HepG2 (cell line): ENCODE measurements around the gene SFT2D1. TPM values are rescaled to one million over a fixed set of nuclear protein-coding genes. Genes with fewer than 3 reads are reported as not detected.

Source experiments
- ATAC-seq: fragments of 200-7000 bp; cut with Tn5 transposase; 3 replicates; pipeline ENCODE4 v1.9.1; 2020; ENCODE audit warnings: mild to moderate bottlenecking, moderate library complexity
- BruUV-seq: library from RNA; stranded (reverse); fragments of 400-500 nt; replicated peaks from 2 replicates; lab custom pipeline; 2021; lab: Mats Ljungman, UMichigan
- CTCF ChIA-PET: fragments of 300-600 bp; formaldehyde crosslinking; extraction: SDS; loops from one replicate; lab custom pipeline; 2021; ENCODE audit warnings: low total read pairs, inconsistent platforms, low intra/inter-chr PET ratio; lab: Yijun Ruan, JAX
- POLR2A ChIA-PET: fragments of 350-600 bp; sonication (Branson Sonifier 250); formaldehyde crosslinking; loops from one replicate; lab custom pipeline; 2020; ENCODE audit warnings: antibody characterized with exemption, inconsistent platforms; lab: Yijun Ruan, JAX
- DNase-seq: peaks from one replicate; pipeline ENCODE4 v3.0.0-alpha.2; 2015; ENCODE audit warnings: low spot score
- FAIRE-seq: peaks from 3 replicates; lab custom pipeline; 2011; peaks lifted over from hg19 to GRCh38; lab: Jason Lieb, UNC
- H2AFZ ChIP-seq: one replicate; pipeline ENCODE4 v1.6.1; 2011; ENCODE audit warnings: low read length, inconsistent platforms
- H3K27ac ChIP-seq: fragments of 300-600 bp; 3 replicates; pipeline ENCODE4 v1.8.0; 2011; ENCODE audit warnings: mixed run types, mild to moderate bottlenecking, mixed read lengths, low read length, inconsistent platforms; ENCODE audit not compliant: insufficient read depth; ENCODE audit errors: extremely low read length
- H3K27me3 ChIP-seq, 2 experiments: fragments of 200-600 bp in 1 of 2; 2 replicates in 1 of 2; 3 replicates in 1 of 2; pipeline versions ENCODE4 v1.6.0 to v1.8.0; 2011; ENCODE audit warnings: low read length in 2 of 2, mild to moderate bottlenecking in 2 of 2, moderate library complexity in 2 of 2, inconsistent platforms in 1 of 2; ENCODE audit not compliant: insufficient read depth in 2 of 2, control insufficient read depth in 1 of 2
- H3K36me3 ChIP-seq, 2 experiments: fragments of 200-600 bp in 1 of 2; replicated peaks in 1 of 2; 2 replicates in 1 of 2; 3 replicates in 1 of 2; pipeline versions ENCODE4 v1.5.1 to v1.8.0; 2011; ENCODE audit warnings: low read length in 2 of 2, inconsistent platforms in 1 of 2; ENCODE audit not compliant: insufficient read depth in 2 of 2, control insufficient read depth in 1 of 2
- H3K4me1 ChIP-seq: 2 replicates; pipeline ENCODE4 v1.5.1; 2012; ENCODE audit warnings: low read length, inconsistent platforms; ENCODE audit not compliant: insufficient read depth
- H3K4me2 ChIP-seq: 2 replicates; pipeline ENCODE4 v1.6.0; 2011; ENCODE audit warnings: low read depth, low read length, inconsistent platforms
- H3K4me3 ChIP-seq, 3 experiments: fragments of 200-600 bp in 1 of 3; sonication (generic), shearing (Covaris generic) in 1 of 3; replicated peaks in 1 of 3; 2 replicates each; pipeline ENCODE4 v1.5.1; 2011 to 2016; ENCODE audit warnings: low read length in 3 of 3, inconsistent platforms in 2 of 3, low read depth in 2 of 3, mild to moderate bottlenecking in 2 of 3, control low read depth in 1 of 3, mixed read lengths in 1 of 3; ENCODE audit not compliant: insufficient read depth in 1 of 3
- H3K79me2 ChIP-seq: one replicate; pipeline ENCODE4 v1.6.1; 2011; ENCODE audit warnings: low read length, inconsistent platforms; ENCODE audit not compliant: insufficient read depth
- H3K9ac ChIP-seq: 2 replicates; pipeline ENCODE4 v1.6.0; 2011; ENCODE audit warnings: mild to moderate bottlenecking, low read depth, low read length, inconsistent platforms; ENCODE audit not compliant: insufficient read depth
- H3K9me3 ChIP-seq: 2 replicates; pipeline ENCODE4 v1.5.1; 2012; ENCODE audit warnings: mild to moderate bottlenecking, low read length
- H4K20me1 ChIP-seq: 2 replicates; pipeline ENCODE4 v1.6.0; 2011; ENCODE audit warnings: inconsistent platforms, mild to moderate bottlenecking, low read length, moderate library complexity; ENCODE audit not compliant: insufficient read depth
- MAFK ChIP-seq, 2 experiments: IDR thresholded peaks in 1 of 2; conservative IDR thresholded peaks in 1 of 2; 2 replicates each; pipeline ENCODE4 v1.6.1; 2011; ENCODE audit warnings: improper control_type of control experiment in 2 of 2, low read length in 2 of 2
- MBD4 ChIP-seq: IDR thresholded peaks from 2 replicates; pipeline ENCODE4 v1.6.1; 2012; ENCODE audit warnings: low read length, inconsistent platforms, borderline replicate concordance
- POLR2A ChIP-seq, 2 experiments: IDR thresholded peaks; 2 replicates each; pipeline ENCODE4 v1.6.1; 2011; ENCODE audit warnings: low read depth in 2 of 2, low read length in 2 of 2, mild to moderate bottlenecking in 1 of 2, moderate library complexity in 1 of 2; ENCODE audit not compliant: insufficient read depth in 1 of 2
- RARG ChIP-seq: sonication (generic); formaldehyde crosslinking; IDR thresholded peaks from 2 replicates; pipeline ENCODE4 v1.4.0; 2020; ENCODE audit warnings: low read depth, mild to moderate bottlenecking, missing genetic modification reagents
- RBFOX2 ChIP-seq: fragments of 200-400 bp; formaldehyde crosslinking; IDR thresholded peaks from 2 replicates; pipeline ENCODE4 v1.6.1; 2017; ENCODE audit warnings: low read depth, mild to moderate bottlenecking, low read length
- WGBS: methylation state at CpG from one replicate; pipeline ENCODE4 v1.1.6; 2017; ENCODE audit warnings: low lambda C conversion rate; 5-methylcytosine and 5-hydroxymethylcytosine counted together
- in situ Hi-C: cut with HindIII; loops from 2 replicates; pipeline ENCODE4 v1.10.0; 2017; ENCODE audit warnings: low pct_unique_long_range_greater_than_20kb; ENCODE audit not compliant: extremely low pct_ligation_motif_present
- intact Hi-C: fragments of 100-400 bp; cut with micrococcal nuclease; formaldehyde crosslinking; loops from one replicate; pipeline ENCODE4 v1.10.0; 2022; ENCODE audit not compliant: unreplicated experiment
- polyA plus RNA-seq, 8 experiments: library from polyadenylated mRNA; depleted of rRNA in 3 of 8; stranded (reverse) in 7 of 8; unstranded in 1 of 8; fragments of >200 nt; fragmentation: Illumina TruSeq in 4 of 8; extraction: Trizol in 4 of 8; gene quantifications; 2 replicates each; pipeline versions ENCODE4 v1.2.1 to v1.2.3, GENCODE V29; 2011 to 2016; ENCODE audit warnings: low read depth in 4 of 8, missing spikeins in 1 of 8, mixed read lengths in 1 of 8; ENCODE audit not compliant: insufficient read depth in 1 of 8
- total RNA-seq, 5 experiments: library from RNA; depleted of rRNA; stranded (reverse); fragments of >200 nt; fragmentation: Illumina TruSeq; extraction: Trizol; gene quantifications; 2 replicates each; pipeline ENCODE4 v1.2.3, GENCODE V29; 2016; ENCODE audit warnings: low read depth in 1 of 5
- TF ChIP-seq, protein P1 (sequence below): sonication (generic); formaldehyde crosslinking; IDR thresholded peaks from 2 replicates; pipeline ENCODE4 v1.8.1; 2023; ENCODE audit warnings: mild to moderate bottlenecking, moderate library complexity, missing genetic modification reagents
- TF ChIP-seq, protein P2 (sequence below): sonication (generic); formaldehyde crosslinking; IDR thresholded peaks from 2 replicates; pipeline ENCODE4 v1.4.0; 2020; ENCODE audit warnings: low read depth, mild to moderate bottlenecking, missing genetic modification reagents
- TF ChIP-seq, protein P3 (sequence below): sonication (generic); formaldehyde crosslinking; IDR thresholded peaks from 2 replicates; pipeline ENCODE4 v1.5.1; 2020; ENCODE audit warnings: mild to moderate bottlenecking, missing genetic modification reagents, moderate library complexity

SFT2D1 gene
- total and polyA plus RNA-seq, 2 of the 13 experiments (the other 11 are each of a cell fraction or from before 2014, with no cell fraction given) = 115 to 147 TPM

DNA sequence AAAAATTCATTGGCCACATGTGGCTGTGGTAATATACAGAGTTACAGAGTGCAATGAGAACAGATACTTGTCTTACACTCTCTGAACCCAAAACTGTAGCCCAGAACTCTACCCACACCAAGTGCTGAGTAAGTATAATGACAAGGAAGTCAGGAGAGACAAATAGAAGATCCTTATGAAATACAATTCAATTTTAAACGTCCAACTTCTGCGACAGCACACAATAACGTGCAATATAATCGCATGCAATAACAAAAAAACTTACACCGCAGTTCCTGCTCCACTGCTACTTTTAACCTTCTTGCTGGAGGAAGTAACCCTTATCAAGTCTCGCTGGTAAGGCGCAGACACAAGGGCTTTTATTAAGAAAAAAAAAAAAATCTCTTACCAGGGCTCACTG lies 881 bp downstream of the SFT2D1 start:
- POLR2A ChIA-PET = interaction anchor here (0.8 to 2.7 kb wide), 6 partner anchors 10 to 59 kb away, joined by 3 to 24 read pairs (median 10); no protein-coding TSS in a partner anchor
- 0 out of 2 replicates have a peak, but pooled peaks have one; percentile 54 for TF ChIP-seq RARG (CRISPR knock-in tag)
- TF ChIP-seq, protein P1, sequence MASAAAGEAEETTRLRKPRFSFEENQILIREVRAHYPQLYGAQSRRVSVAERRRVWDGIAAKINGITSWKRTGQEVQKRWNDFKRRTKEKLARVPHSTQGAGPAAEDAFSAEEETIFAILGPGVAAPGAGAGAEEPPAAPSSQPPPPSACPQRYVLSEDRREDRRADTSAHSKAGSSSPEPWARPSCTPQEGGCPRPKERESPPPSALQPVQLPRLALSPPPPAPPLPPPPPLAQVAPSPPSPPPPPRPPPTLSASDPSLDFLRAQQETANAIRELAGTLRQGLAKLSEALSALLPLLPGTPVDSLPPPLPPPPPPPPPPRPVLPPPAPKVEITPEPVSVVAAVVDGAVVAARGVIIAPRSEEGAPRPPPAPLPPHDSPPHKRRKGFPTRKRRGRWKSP (CRISPR knock-in tag) = no peak
- TF ChIP-seq, protein P2, sequence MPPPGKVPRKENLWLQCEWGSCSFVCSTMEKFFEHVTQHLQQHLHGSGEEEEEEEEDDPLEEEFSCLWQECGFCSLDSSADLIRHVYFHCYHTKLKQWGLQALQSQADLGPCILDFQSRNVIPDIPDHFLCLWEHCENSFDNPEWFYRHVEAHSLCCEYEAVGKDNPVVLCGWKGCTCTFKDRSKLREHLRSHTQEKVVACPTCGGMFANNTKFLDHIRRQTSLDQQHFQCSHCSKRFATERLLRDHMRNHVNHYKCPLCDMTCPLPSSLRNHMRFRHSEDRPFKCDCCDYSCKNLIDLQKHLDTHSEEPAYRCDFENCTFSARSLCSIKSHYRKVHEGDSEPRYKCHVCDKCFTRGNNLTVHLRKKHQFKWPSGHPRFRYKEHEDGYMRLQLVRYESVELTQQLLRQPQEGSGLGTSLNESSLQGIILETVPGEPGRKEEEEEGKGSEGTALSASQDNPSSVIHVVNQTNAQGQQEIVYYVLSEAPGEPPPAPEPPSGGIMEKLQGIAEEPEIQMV (CRISPR knock-in tag) = no peak
- TF ChIP-seq MAFK (conservative IDR thresholded peaks at IDR 0.05 in 1 of 2, IDR thresholded peaks at IDR 0.05 in 1 of 2; ENCODE audit: low read length in 2 of 2) = peak; percentile 30 to 50; a peak in 1 of 4 replicates
- H3K27ac ChIP-seq = peak overlapping the region; percentile 80
- no peaks in the 10 kb centered on the region for H3K9me3 ChIP-seq
- H3K9ac ChIP-seq = peak overlapping the region; percentile 98
- FAIRE-seq (no peak), ATAC-seq (no peak), DNase-seq (no peak)
- BruUV-seq = no TSS peak
- H4K20me1 ChIP-seq = peaks cover 37% of the 10 kb centered on the region
- intact Hi-C loops = no loop called here
- WGBS = 30% methylated on average over 7 of the region's 7 CpGs
- no peaks in the 10 kb centered on the region; a peak in 1 of 5 replicates for H3K27me3 ChIP-seq
- peaks cover 67% of the 10 kb centered on the region for H3K4me1 ChIP-seq
- H3K4me3 ChIP-seq = peak overlapping the region; percentile 89 to 99 (median 98)
- H3K36me3 ChIP-seq = peaks cover 11 to 34% of the 10 kb centered on the region in 2 experiments
- CTCF ChIA-PET = no interaction called here
- no peak overlapping the region for H2AFZ ChIP-seq
- H3K79me2 ChIP-seq = peaks cover 67% of the 10 kb centered on the region
- peak overlapping the region; percentile 78 for H3K4me2 ChIP-seq
- in situ Hi-C loops = no loop called here

DNA sequence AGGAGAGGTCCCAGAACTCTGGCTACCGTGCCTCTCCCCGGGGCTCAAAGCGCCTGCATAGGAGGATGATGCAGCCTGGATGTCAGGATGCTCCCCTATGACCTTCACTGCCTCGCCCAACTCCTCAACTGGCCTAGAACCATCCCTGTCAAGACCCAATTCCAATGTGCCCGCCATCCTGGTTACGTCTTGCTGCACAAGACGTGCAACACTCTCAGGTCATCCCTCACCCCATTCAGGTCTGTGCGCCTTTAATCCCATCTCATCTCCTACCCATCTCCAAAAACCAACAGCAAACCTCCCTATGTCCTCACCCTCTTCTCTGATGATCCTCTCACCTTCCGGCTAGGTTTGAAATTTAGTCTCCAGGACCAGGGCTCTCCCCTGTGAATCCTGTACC lies 3.5 kb downstream of the SFT2D1 start:
- no peak for ATAC-seq
- in situ Hi-C loops = no loop called here
- H3K27me3 ChIP-seq = no peaks in the 10 kb centered on the region; a peak in 1 of 5 replicates
- TF ChIP-seq, protein P3, sequence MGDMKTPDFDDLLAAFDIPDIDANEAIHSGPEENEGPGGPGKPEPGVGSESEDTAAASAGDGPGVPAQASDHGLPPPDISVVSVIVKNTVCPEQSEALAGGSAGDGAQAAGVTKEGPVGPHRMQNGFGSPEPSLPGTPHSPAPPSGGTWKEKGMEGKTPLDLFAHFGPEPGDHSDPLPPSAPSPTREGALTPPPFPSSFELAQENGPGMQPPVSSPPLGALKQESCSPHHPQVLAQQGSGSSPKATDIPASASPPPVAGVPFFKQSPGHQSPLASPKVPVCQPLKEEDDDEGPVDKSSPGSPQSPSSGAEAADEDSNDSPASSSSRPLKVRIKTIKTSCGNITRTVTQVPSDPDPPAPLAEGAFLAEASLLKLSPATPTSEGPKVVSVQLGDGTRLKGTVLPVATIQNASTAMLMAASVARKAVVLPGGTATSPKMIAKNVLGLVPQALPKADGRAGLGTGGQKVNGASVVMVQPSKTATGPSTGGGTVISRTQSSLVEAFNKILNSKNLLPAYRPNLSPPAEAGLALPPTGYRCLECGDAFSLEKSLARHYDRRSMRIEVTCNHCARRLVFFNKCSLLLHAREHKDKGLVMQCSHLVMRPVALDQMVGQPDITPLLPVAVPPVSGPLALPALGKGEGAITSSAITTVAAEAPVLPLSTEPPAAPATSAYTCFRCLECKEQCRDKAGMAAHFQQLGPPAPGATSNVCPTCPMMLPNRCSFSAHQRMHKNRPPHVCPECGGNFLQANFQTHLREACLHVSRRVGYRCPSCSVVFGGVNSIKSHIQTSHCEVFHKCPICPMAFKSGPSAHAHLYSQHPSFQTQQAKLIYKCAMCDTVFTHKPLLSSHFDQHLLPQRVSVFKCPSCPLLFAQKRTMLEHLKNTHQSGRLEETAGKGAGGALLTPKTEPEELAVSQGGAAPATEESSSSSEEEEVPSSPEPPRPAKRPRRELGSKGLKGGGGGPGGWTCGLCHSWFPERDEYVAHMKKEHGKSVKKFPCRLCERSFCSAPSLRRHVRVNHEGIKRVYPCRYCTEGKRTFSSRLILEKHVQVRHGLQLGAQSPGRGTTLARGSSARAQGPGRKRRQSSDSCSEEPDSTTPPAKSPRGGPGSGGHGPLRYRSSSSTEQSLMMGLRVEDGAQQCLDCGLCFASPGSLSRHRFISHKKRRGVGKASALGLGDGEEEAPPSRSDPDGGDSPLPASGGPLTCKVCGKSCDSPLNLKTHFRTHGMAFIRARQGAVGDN (CRISPR knock-in tag) = 0 out of 2 replicates have a peak, but pooled peaks have one; percentile 13
- no peak for TF ChIP-seq MBD4
- peak; percentile 29; the same call in 1 of the 2 replicates for TF ChIP-seq RBFOX2
- TF ChIP-seq POLR2A (IDR thresholded peaks at IDR 0.05; ENCODE audit: insufficient read depth in 1 of 2, low read depth in 2 of 2, low read length in 2 of 2) = 0 out of 4 replicates have a peak, but pooled peaks of 1 of the 2 experiments have one; percentile 8
- TF ChIP-seq, all 625 proteins: peak for 3
- intact Hi-C loops = no loop called here
- Histone ChIP-seq H3K9ac (no peak overlapping the region), H3K4me3 (no peak overlapping the region), H3K4me2 (no peak overlapping the region), H3K36me3 (peaks cover 17 to 47% of the 10 kb centered on the region in 2 experiments), H2AFZ (no peak overlapping the region), H3K4me1 (peaks cover 44% of the 10 kb centered on the region), H3K9me3 (no peaks in the 10 kb centered on the region), H4K20me1 (peaks cover 37% of the 10 kb centered on the region), H3K27ac (no peak overlapping the region), H3K79me2 (peaks cover 94% of the 10 kb centered on the region)
- no peak for DNase-seq
- ChIA-PET POLR2A (no interaction called here), CTCF (no interaction called here)
- WGBS = 98% methylated on average over 9 of the region's 9 CpGs
- BruUV-seq = no TSS peak
- no peak for FAIRE-seq
